ENCODE results near the gene PLEKHA6.
A peak's percentile ranks its signal among the peaks of the same experiment; 100 is the strongest.

Gene PLEKHA6

DNA sequence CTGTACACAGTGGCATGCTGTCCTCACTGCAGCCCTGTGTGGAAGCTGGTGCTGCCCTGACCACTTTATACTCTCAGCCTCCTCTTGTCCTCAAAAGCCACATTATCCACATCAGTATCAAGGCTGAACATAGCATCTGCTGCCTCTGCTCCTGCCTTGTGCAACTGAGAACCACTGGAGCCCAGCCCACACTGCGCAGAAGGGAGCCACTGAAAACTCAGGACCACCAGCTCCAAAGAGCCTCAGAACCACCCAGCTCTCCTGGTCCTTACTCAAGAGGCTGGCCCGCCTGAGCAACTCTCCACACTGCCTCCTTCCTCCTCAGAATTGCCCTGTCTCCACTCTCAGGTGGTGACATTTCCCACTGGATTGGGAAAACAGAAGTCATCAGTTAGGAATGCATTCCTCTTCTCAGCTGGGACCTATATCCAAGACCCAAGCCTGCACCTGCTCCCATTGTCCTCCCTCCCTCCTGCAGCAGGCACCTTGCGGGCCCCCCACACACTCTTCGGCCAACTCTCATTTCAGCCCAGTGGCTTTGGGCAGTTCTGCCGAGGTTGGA is 156.4 kb downstream of the PLEKHA6 start:
- DNase-seq = no peak

- DNase-seq = no peak
Observed at GRCh38 chr1:204202481-204202880, 157.2 kb downstream of the PLEKHA6 start.

DNA sequence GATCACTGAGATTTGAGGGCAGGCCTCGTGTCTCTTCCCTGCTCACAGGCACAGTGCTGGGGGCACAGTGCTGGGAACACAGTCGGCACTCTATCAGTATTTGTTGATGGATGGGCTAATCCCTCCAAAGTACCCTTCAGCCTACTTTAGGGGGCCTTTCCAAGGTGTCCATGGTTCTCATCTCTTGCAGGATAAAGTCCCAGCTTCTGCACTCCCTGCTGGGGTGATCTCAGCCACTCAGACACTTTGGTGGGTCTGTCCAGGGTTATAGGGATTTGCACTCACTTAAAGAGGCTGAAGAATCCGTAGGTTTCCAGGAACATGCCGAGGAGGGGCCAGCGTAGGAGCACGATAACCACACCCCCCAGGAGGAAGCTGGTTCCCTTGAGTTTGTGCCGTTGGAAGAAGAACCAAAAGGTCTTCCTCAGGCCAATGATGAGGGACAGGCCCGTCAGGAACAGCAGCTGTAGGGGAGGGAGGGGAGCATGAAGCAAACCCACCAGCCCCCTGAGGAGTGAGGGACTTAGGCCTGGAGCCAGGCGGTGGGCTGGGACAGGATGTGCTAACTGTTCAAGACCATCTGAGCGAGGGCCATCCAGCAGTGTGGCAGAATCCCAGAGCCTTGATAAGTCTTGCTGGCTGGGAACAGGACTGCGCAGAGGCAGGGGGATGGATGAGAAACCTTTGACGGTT is 158.2 kb downstream of the PLEKHA6 start:
- no peak for DNase-seq

GRCh38 chr1:204199579-204199978 is 160.2 kb downstream of the PLEKHA6 start:
- DNase-seq = no peak

GRCh38 chr1:204198348-204199340 is 161.1 kb downstream of the PLEKHA6 start:
- peak; percentile 35 for DNase-seq

DNA sequence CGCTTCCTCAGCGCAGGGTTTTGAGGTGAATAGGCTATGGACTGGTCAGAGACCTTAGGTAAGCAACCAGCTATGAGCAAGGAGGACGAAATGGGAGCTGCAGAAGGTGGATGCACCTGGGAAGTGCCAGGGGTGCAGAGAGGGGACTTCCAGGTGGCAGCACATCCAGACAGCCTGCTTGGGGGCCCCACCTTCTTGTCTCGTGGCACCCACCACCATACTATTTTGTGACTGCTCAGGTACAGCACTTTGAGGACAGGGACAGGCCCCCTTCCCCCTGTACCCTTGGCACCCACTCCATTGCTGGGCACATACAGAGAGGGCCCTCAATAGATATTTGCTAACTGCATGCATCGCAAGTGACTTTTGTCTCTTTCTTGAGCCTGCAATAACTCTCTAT is 162.7 kb downstream of the PLEKHA6 start:
- DNase-seq = no peak

- DNase-seq = no peak
Observed at GRCh38 chr1:204196068-204196795, 163.5 kb downstream of the PLEKHA6 start, which contains the start of gene KISS1. TSS of gene KISS1 (minus strand) at chr1:204196491. CDS start at chr1:204192876, 3,615 bp downstream.

- DNase-seq = no peak
Observed at GRCh38 chr1:204194771-204195170, 165.0 kb downstream of the PLEKHA6 start.

GRCh38 chr1:204194080-204194479 is 165.6 kb downstream of the PLEKHA6 start:
- DNase-seq = no peak

GRCh38 chr1:204192589-204193352 is 167.0 kb downstream of the PLEKHA6 start:
- DNase-seq = no peak

GRCh38 chr1:204192046-204192445 is 167.7 kb downstream of the PLEKHA6 start:
- DNase-seq = no peak

DNA sequence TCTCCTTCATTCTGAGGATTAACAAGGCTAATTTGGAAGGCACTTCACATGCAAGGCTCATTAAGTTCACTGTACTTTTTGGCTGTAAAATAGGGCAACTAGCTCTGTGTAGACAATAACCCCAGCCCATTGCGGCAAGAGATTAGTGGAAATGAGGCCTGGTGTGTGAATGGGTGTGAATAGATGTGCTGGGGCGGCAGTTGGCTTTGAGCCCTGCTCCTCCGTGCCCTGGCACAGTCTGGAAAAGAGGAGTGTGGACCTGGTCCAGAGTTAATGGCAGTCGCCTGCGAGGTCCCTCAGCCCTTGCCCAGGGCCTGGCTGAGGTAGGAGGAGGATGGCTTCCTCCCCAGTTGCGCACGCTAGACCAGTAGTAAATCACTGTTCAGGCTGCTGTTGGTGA is 168.3 kb downstream of the PLEKHA6 start:
- peak; percentile 75 for DNase-seq

GRCh38 chr1:204190212-204191211 is 169.2 kb downstream of the PLEKHA6 start:
- DNase-seq = no peak

GRCh38 chr1:204188959-204189639 is 170.6 kb downstream of the PLEKHA6 start:
- DNase-seq = no peak

DNA sequence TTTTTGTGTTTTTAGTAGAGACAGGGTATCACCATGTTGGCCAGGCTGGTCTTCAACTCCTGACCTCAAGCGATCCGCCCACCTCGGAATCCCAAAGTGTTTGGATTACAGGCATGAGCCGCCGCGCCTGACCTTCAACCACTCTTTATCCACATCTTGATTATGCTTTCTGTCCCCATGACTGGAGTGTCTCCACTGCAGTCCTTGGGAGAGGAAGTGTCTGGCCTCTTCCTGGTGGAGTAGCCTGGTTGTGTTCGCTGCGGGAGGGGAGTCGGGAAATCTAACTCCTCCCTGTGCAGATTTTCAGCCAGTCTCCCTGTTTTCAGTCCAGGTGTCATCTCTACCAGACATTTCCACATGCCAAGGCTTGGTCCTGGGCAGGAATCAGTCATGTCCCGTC is 173.1 kb downstream of the PLEKHA6 start:
- no peak for DNase-seq

DNA sequence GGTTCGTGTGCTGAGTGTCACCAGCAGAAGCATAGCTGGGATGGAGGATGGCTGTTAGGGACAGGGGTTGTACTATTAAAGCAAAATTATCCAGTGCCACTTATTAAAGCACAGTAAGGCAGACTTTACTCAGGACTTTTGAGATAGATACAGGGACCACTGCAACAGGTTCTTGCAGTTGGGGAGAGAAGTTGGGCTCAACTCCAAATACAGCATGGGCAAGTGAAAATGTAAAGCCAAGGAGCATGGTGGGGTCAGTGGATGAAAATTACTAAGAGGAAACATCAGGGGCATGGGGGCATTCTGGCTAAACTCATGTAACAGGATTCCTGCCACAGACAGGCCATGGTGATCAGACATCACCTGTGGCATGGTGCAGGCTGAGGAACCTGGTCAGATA is 178.6 kb downstream of the PLEKHA6 start:
- no peak for DNase-seq

- DNase-seq = no peak
Observed at GRCh38 chr1:204180133-204180532, 179.6 kb downstream of the PLEKHA6 start.

GRCh38 chr1:204178487-204179281 is 181.0 kb downstream of the PLEKHA6 start:
- no peak for DNase-seq

- no peak for DNase-seq
Observed at GRCh38 chr1:204177133-204177532, 182.6 kb downstream of the PLEKHA6 start.

Data from NCI-H1105 treated with DMSO at 0.1 percent for 48 hours (cell line).